NCI-H1105 treated with DMSO at 0.1 percent for 48 hours (cell line): ENCODE data around the gene SYNJ2.

Experiments
- DNase-seq: peaks from one replicate; lab custom pipeline; 2025; lab: John Stamatoyannopoulos, UW

The SYNJ2 gene

GRCh38 chr6:157982102-157982562 is 469 bp downstream of the SYNJ2 start:
- DNase-seq, result no peak

GRCh38 chr6:157982563-157983405 is 1.1 kb downstream of the SYNJ2 start:
- no peak for DNase-seq

- DNase-seq, result no peak
These were observed 1.9 kb downstream of the SYNJ2 start for GRCh38 chr6:157983406-157984119.

GRCh38 chr6:157984128-157984527 is 2.5 kb downstream of the SYNJ2 start:
- no peak for DNase-seq

- no peak for DNase-seq
These were observed 3.1 kb downstream of the SYNJ2 start for GRCh38 chr6:157984686-157985225.

GRCh38 chr6:157985378-157986155 is 3.9 kb downstream of the SYNJ2 start:
- peak; percentile 92 for DNase-seq

- no peak for DNase-seq
These were observed 6.4 kb downstream of the SYNJ2 start for GRCh38 chr6:157987788-157988699.

GRCh38 chr6:157988700-157989063 is 7.0 kb downstream of the SYNJ2 start:
- DNase-seq, result no peak

GRCh38 chr6:157989541-157990289 is 8.1 kb downstream of the SYNJ2 start:
- DNase-seq, result peak; percentile 96

- DNase-seq, result no peak
These were observed 8.8 kb downstream of the SYNJ2 start for GRCh38 chr6:157990321-157991066.

GRCh38 chr6:157991067-157991432 is 9.4 kb downstream of the SYNJ2 start:
- no peak for DNase-seq

- DNase-seq, result no peak
These were observed 11.4 kb downstream of the SYNJ2 start for GRCh38 chr6:157993076-157993475.

- no peak for DNase-seq
These were observed 12.6 kb downstream of the SYNJ2 start for GRCh38 chr6:157994125-157994795.

GRCh38 chr6:157995458-157995857 is 13.8 kb downstream of the SYNJ2 start:
- no peak for DNase-seq

- no peak for DNase-seq
These were observed 14.6 kb downstream of the SYNJ2 start for GRCh38 chr6:157996201-157996712.

GRCh38 chr6:157996918-157997702 is 15.4 kb downstream of the SYNJ2 start:
- no peak for DNase-seq

- DNase-seq, result no peak
These were observed 16.4 kb downstream of the SYNJ2 start for GRCh38 chr6:157997893-157998608.
